HG03354 (cell line): ENCODE results near the gene SAMD8.
"Not testable (repeated sequence)": the region's sequence is repeated elsewhere in the genome, so short reads cannot be mapped to it uniquely, and the experiment has no call there.

Source experiments
- ATAC-seq: cut with Tn5 transposase; IDR thresholded peaks from one replicate; pipeline ENCODE4 v1.9.1; 2021; ENCODE audit warnings: mild to moderate bottlenecking; ENCODE audit not compliant: unreplicated experiment, poor library complexity, severe bottlenecking

Gene SAMD8

DNA sequence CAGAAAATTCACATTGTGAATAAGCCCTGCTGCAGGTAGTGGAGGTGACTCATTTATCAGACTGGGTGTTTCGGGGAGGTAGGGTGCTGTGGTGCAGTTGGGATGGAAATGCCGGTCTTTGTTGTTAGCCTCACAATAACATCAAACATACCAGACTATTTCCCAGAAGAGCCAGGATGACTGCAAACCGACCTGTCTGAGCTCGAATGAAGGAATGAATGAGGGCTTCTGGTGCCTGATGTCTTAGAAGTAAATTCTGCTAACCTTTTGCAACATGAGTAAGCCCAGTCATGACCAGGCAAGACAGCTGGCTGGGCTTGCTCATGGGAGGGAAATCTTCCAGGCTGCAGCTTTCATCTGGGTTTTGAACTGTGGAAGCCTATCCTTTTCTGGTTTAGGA is 96.7 kb downstream of the SAMD8 start:
- no peak for ATAC-seq

DNA sequence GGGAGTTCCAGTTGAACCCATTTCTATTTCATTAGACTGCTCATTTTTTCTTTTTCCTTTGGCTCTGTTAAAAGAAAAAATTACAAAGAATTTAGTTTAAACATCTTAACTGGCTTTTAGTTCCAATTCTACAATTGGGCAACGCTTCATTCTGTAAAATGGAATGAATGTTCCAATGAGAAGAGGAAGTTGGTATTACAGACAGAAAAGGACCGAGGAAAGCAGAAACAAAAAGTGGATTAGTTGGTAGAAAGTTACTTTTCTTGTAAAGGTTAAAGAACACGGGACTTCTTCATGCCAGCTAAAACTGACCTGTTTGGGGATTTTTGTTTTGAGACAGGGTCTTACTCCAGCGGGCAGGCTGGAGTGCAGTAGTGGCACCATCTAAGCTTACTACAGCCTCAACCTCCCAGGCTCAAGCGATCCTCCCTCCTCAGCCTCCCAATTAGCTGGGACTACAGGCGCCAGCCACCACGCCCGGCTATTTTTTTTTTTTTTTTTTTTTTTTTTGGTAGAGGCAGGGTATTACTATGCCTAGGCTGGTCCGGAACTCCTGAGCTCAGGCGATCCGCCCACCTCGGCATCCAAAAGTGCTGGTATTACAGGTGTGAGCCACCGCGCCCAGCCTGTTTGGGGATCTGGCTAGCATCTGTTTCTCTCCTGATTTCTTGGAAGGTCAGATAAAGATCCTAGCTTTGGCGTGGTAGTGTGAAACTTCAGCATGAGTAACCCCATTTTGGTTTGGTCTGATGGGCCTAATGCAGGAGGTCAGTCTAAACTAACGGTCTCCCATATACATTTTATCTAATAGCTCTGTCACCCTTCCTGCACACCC is 97.8 kb downstream of the SAMD8 start:
- ATAC-seq: no peak

DNA sequence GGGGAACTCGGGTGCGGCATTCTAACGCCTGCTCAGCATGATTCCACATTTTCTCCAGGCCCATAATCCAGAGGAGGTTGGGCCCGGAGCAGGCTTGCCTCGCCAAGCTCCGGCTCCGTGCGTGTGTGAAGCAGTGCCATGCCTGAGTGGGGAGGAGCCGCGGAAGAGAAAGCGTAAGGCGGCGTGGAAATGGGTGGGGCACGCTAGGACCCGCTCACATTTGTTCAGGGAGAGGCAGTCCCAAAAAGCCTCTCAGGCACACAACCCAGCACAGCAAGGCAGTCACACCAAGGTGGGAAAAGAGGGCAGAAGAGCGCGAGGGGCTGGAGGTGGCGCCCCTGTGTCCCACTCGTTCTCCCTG is 98.4 kb downstream of the SAMD8 start:
- peak; percentile 58 for ATAC-seq

DNA sequence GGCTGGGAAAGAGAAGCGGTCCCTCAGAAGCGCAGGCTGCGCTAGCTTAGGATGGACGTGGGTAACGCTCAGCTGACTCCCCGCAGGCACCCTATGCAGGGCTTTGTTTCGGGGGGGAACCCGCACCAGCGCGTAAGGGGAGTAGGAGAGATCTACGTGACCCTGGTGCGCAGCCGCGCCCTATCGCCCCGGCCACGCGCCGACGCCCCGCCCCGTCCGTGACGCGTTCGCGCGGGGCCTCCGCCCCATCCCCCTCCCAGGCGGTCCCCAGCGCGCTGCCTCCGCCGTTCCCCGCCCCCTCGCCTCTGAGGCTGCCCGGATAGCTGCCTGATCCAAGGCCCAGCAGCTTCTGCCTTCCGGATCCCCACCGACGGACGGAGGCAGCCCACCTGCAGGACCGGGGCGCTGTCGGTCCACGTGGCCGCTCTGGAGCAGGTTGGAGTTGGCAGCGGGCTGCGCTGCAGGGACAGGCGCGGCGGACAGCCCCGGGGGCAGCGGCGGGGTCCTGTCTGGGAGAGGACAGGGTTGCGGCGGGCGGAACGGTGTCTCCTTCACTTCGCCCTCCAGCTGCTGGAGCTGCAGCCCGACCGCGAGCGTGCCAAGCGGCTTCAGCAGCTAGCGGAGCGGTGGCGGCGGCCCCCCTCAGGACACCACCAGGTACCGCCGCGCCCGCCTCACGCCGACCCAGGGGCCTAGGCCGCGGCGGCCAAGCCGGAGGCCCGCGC is 99.0 kb downstream of the SAMD8 start, which contains the start of gene VDAC2:
Gene VDAC2 (plus strand): TSS at position 515 of the 725 bp plus-strand sequence. CDS start 363 bp downstream, outside the sequence.
- peak; percentile 86 for ATAC-seq

DNA sequence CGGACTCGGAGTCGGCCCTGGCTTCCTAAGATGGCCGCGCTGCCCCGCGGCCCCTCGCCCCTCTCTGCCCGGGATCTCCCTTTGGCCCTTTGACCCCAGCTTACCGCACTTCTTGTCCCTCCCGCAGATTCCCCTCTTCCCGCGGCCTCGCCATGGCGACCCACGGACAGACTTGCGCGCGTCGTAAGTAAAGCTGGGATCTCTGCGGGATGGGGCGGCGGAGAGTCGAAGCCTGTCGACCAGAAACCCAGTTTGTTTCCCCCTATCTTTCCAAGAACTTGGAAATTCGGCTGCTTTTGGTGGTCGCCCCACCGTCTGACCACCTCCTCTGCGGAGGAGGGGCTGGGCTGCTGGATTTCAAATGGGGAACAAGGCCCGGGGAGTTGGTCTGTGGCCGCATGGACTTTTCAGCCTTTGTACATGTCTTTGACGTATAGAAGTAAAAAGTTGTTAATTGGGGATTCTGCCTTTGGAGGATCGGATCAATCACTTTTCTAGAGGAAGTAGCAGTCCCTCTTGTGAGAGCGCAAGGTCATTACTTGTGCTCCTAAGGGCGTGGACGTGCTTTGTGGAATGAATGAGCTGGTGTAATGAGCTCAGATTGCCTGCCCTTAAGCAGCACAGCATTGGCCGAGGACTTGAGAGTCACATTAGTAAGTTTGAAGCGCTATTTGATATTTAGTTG is 99.7 kb downstream of the SAMD8 start:
- ATAC-seq: no peak

DNA sequence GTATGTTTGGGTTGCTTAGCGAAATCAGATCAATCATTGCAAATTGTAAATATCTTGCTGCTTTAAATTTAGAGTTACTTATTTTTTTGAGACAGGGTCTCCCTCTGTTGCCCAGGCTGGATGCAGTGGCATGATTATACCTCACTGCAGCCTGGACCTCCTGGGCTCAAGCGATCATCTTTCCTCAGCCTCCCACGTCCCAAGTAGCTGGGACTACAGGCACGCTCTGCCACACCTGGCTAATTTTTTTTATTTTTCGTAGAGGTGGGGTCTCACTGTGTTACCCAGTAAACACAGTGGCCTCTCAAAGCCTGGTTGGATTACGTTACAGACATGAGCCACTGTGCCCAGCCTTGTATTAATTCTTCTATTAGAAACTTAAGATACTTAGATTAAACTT is 100.9 kb downstream of the SAMD8 start:
- ATAC-seq: no peak

DNA sequence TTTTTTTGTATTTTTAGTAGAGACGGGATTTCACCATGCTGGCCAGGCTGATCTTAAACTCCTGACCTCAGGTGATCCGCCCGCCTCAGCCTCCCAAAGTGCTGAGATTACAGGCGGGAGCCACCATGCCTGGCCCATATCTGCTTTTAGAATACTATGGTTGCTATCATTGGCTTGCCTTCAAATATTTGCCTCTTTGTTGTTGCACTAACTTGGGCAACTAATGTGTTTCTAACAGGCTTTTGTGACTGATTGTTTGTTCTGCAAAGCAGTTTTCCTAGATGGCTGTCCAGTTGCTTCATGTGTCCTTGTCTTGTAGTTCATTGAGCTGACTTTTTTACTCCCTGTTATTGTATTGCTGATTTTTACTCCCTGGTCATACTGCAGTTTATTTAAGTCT is 108.8 kb downstream of the SAMD8 start:
- ATAC-seq: no peak

DNA sequence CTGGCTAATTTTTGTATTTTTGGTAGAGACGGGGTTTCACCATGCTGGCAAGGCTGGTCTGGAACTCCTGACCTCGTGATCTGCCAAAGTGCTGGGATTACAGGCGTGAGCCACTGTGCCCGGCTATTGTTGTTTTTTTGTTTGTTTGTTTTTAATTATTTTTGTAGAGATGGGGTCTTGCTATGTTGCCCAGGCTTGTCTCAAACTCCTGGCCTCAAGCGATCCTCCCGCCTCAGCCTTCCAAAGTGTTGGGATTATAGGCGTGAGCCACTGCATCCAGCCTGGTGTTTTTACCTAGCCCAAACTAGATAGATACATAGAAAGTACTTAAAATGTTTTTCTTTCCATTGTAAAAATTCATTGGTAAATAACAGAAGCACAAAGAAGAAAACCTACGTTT is 110.0 kb downstream of the SAMD8 start:
- not testable (repeated sequence) for ATAC-seq

DNA sequence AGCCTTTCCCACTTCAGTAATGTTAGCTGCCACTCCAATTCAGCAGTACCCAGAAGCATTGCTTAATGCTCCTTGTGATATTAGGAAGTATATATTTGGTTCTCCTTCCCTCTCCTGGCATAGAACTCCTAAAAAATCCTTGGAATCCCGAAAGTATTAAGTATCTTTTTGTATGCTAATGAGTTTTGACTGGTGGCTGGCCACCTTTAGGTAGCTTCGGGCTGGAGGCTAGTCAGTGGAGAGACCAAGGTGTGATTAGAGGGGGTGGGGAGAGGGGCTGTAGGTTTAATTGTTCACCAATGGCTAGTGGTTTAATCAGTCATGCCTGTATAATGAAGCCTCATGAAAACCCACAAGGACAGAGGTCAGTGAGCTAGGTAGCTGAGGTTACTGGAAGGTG is 112.1 kb downstream of the SAMD8 start:
- ATAC-seq: no peak

DNA sequence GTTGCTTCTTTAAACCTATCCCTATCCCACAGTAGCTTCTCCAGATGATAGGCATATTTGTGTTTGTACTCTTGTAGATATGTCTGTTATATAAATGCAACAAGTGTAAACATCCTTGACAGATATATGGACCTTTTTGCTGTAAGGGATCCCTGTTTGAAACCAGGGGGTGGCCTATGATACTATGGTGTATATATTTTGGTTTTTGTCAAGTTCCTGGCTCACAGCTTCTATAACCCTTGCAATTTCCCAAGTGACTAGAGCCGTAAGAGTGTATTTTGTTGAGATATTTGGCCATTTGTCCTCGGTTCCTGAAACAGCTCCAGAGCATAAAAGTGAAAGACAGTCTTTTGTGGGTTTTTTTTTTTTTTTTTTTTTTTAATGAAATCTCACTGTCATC is 114.6 kb downstream of the SAMD8 start:
- ATAC-seq: no peak

DNA sequence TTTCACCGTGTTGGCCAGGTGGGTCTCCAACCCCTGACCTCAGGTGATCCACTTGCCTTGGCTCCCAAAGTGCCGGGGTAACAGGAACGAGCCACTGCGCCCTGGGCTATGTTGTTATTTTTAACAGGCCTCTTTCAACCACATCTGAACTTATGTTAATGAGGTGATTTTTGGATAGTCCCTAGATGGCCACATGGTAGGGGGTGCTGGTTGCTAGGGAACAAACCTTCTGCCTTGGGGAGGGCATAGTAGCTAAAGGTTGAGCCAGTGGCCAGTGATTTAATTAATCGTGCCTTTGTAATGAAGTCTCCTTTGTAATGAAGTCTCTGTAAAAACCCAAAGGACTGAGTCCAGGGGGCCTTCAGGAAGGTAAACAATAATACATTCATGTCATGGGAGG is 115.2 kb downstream of the SAMD8 start:
- ATAC-seq: no peak

DNA sequence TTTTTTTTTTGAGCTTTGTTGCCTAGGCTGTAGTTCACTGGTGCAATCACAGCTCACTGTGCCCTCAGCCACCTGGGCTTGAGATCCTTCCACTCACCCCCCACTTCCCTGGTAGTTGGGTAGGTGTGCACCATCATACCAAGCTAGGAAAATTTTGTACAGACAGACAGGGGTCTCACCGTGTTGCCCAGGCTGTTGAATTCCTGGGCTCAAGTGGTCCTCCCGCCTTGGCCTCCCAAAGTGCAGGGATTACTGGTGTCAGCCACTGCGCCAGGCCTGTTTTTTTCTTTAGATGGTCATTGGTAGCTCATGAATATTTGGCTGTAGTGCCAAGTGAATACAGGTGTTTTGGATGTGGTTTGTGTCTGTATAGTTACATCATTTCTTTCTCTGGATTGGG is 116.8 kb downstream of the SAMD8 start:
- no peak for ATAC-seq

DNA sequence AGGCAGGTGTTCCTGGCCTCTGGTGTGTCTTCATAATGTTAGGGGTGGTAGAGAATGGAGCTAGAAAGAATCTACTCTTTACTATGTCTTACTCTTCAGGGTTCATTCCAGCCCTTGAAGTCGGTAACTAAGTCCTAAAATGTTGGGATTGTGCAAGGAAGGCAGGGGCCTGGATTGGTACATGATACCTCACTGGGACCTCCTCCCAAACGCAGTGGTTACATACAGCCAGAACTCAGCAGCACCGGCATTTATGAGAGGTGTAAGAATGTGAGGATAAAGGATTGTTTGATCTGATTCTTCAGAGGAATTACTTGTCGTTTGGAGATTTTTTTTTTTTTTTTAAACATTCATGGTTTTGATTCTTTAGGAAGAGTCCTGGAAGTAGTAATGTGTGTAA is 117.4 kb downstream of the SAMD8 start:
- ATAC-seq: no peak

DNA sequence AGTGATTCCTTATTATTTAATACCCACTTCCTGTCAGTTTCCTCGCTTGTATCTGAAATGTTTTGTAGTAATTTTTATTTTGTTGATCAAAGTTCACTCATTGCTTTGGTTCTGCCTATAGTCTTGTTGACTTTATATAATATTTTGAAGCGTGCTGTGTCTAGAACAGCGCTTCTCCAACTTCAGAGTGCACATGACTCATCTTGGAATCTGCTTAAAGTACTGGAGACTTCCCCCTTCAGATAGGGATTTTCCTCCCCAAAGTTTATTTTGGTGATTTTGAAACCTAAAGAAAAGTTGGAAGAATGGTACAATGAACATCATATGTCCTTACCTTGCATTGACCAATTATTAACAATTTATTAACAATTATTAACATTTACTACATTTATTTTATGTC is 118.5 kb downstream of the SAMD8 start:
- no peak for ATAC-seq

DNA sequence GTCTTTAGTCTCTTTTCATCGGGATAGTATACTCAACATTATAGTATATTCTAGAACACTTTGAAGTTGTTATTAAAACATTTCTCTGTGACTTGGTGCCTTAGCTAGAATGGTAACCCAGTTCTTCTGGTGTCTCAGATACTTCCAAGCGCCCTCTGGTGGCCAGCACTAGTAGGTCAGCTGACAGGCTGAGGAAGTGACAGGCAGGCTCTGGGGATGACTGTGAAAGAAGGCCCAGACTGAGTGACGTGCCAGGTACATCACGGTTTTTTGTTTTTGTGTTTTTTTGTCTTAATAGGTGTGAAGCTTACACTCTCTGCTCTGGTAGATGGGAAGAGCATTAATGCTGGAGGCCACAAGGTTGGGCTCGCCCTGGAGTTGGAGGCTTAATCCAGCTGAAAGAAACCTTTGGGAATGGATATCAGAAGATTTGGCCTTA is 119.2 kb downstream of the SAMD8 start:
- ATAC-seq: peak; percentile 37
